DND-41 (cell line): ENCODE results near the gene ERGIC1.

Experiments used
- ATAC-seq: fragments of 200-7000 bp; cut with Tn5 transposase; 3 replicates; pipeline ENCODE4 v1.9.1; 2021; ENCODE audit warnings: low read depth; ENCODE audit not compliant: insufficient read depth
- DNase-seq: peaks from one replicate; pipeline ENCODE4 v3.0.0-alpha.2; 2020
- H2AFZ ChIP-seq: 2 replicates; pipeline ENCODE4 v1.6.0; 2012; ENCODE audit warnings: low read depth, low read length
- H3K27ac ChIP-seq: 2 replicates; pipeline ENCODE4 v1.5.1; 2012; ENCODE audit warnings: low read length, inconsistent platforms
- H3K27me3 ChIP-seq: fragments of 200-600 bp; sonication (generic); 2 replicates; pipeline ENCODE4 v1.6.0; 2012; ENCODE audit warnings: low read length, mild to moderate bottlenecking, inconsistent platforms; ENCODE audit not compliant: insufficient read depth, poor library complexity
- H3K36me3 ChIP-seq: 2 replicates; pipeline ENCODE4 v1.5.1; 2012; ENCODE audit warnings: low read length, inconsistent platforms; ENCODE audit not compliant: insufficient read depth
- H3K4me1 ChIP-seq: 2 replicates; pipeline ENCODE4 v1.5.1; 2012; ENCODE audit warnings: mild to moderate bottlenecking, low read length; ENCODE audit not compliant: insufficient read depth
- H3K4me2 ChIP-seq: 2 replicates; pipeline ENCODE4 v1.6.0; 2012; ENCODE audit warnings: mild to moderate bottlenecking, moderate library complexity, low read length, inconsistent platforms; ENCODE audit not compliant: insufficient read depth
- H3K4me3 ChIP-seq, 2 experiments: fragments of 200-600 bp in 1 of 2; shearing (Covaris generic) in 1 of 2; 2 replicates each; pipeline ENCODE4 v1.5.1; 2012 to 2016; ENCODE audit warnings: inconsistent platforms in 2 of 2, low read length in 2 of 2, mild to moderate bottlenecking in 2 of 2, low read depth in 1 of 2, moderate library complexity in 1 of 2
- H3K79me2 ChIP-seq: 2 replicates; pipeline ENCODE4 v1.6.0; 2012; ENCODE audit warnings: low read length, inconsistent platforms; ENCODE audit not compliant: insufficient read depth
- H3K9ac ChIP-seq: 2 replicates; pipeline ENCODE4 v1.6.0; 2012; ENCODE audit warnings: low read depth, mild to moderate bottlenecking, inconsistent platforms, low read length, moderate library complexity
- H3K9me3 ChIP-seq: 2 replicates; pipeline ENCODE4 v1.5.1; 2012; ENCODE audit warnings: low read length, moderate library complexity, mild to moderate bottlenecking, inconsistent platforms; ENCODE audit not compliant: insufficient read depth, severe bottlenecking
- H4K20me1 ChIP-seq: 2 replicates; pipeline ENCODE4 v1.6.0; 2012; ENCODE audit warnings: low read length; ENCODE audit not compliant: insufficient read depth
- EZH2 ChIP-seq: IDR thresholded peaks from 3 replicates; pipeline ENCODE4 v1.6.1; 2012; ENCODE audit warnings: borderline replicate concordance, low read depth, mild to moderate bottlenecking, moderate library complexity, low read length, inconsistent platforms; ENCODE audit not compliant: severe bottlenecking
- TF ChIP-seq, protein P1 (sequence below): IDR thresholded peaks from 2 replicates; pipeline ENCODE4 v1.5.1; 2012; ENCODE audit warnings: borderline replicate concordance, low read length, moderate library complexity, mild to moderate bottlenecking; ENCODE audit not compliant: poor library complexity, severe bottlenecking; ENCODE audit errors: extremely low read depth

The ERGIC1 gene

DNA sequence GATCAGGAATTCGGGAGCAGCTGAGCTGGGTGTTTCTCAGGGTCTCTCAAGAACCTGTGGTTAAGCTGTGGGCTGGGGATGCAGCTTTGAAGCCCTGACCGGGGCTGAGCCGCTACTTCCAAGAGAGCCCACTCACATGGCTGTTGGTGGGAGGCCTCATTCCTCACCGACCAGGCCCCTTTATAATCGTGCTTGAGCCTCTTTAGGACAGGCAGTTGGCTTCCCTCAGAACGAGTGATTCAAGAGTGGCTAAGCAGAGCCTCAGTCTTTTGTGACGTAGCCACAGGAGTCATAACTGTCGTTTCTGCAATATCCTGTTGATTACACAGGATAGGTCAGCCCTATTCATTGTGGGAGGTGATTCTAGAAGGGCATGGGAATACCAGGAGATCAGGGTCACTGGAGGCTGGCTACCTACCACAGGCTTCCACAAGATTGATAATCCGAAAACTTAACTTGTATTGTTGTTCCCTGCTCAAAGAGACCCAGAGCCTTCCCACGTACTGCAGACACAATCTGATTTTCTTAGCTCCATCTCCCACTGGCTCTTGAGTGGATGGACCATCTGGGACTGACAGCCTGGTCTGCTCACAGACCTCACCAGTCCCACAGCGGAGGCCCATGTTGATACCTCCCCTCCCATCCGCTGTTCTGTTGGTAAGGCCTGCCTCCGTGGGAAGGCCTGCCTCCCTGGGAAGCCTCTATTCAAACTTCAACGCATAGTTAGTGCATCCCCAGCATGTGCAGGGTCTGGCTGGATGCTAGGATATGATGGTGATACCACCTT lies 3.0 kb upstream of the ERGIC1 start:
- Histone ChIP-seq H3K79me2 (peaks cover 19% of the 10 kb centered on the region), H3K27ac (no peak overlapping the region), H3K36me3 (no peaks in the 10 kb centered on the region; the same call in 1 of the 2 replicates), H3K9ac (no peak overlapping the region), H3K4me1 (peaks cover 25% of the 10 kb centered on the region), H4K20me1 (0 out of 2 replicates have a peak, but pooled peaks cover 6% of the 10 kb centered on the region), H2AFZ (no peak overlapping the region), H3K27me3 (no peaks in the 10 kb centered on the region), H3K4me3 (no peak overlapping the region), H3K9me3 (peaks cover 4% of the 10 kb centered on the region), H3K4me2 (no peak overlapping the region)
- no peak for TF ChIP-seq EZH2
- TF ChIP-seq, protein P1, sequence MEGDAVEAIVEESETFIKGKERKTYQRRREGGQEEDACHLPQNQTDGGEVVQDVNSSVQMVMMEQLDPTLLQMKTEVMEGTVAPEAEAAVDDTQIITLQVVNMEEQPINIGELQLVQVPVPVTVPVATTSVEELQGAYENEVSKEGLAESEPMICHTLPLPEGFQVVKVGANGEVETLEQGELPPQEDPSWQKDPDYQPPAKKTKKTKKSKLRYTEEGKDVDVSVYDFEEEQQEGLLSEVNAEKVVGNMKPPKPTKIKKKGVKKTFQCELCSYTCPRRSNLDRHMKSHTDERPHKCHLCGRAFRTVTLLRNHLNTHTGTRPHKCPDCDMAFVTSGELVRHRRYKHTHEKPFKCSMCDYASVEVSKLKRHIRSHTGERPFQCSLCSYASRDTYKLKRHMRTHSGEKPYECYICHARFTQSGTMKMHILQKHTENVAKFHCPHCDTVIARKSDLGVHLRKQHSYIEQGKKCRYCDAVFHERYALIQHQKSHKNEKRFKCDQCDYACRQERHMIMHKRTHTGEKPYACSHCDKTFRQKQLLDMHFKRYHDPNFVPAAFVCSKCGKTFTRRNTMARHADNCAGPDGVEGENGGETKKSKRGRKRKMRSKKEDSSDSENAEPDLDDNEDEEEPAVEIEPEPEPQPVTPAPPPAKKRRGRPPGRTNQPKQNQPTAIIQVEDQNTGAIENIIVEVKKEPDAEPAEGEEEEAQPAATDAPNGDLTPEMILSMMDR: no peak
- DNase-seq (no peak), ATAC-seq (no peak)

GRCh38 chr5:172832383-172833315 lies 1.4 kb upstream of the ERGIC1 start:
- Histone ChIP-seq H3K27me3 (no peaks in the 10 kb centered on the region), H3K79me2 (peaks cover 30% of the 10 kb centered on the region), H3K27ac (no peak overlapping the region; the same call in 1 of the 2 replicates), H3K9me3 (no peaks in the 10 kb centered on the region), H3K36me3 (peaks cover 3% of the 10 kb centered on the region; the same call in 1 of the 2 replicates), H3K9ac (no peak overlapping the region), H3K4me1 (peaks cover 41% of the 10 kb centered on the region), H2AFZ (peak overlapping the region; percentile 75; the same call in 1 of the 2 replicates), H3K4me2 (peak overlapping the region; percentile 91), H4K20me1 (0 out of 2 replicates have a peak, but pooled peaks cover 6% of the 10 kb centered on the region), H3K4me3 (no peak overlapping the region)
- no peak for ATAC-seq
- DNase-seq: no peak
- TF ChIP-seq, protein P1: no peak
- no peak for TF ChIP-seq EZH2

GRCh38 chr5:172833372-172833685 lies 722 bp upstream of the ERGIC1 start:
- H3K27ac ChIP-seq: peak overlapping the region; percentile 4; the same call in 1 of the 2 replicates
- peaks cover 48% of the 10 kb centered on the region for H3K4me1 ChIP-seq
- H3K79me2 ChIP-seq: peaks cover 35% of the 10 kb centered on the region
- H3K36me3 ChIP-seq: peaks cover 3% of the 10 kb centered on the region; the same call in 1 of the 2 replicates
- peak overlapping the region; percentile 91 for H3K4me2 ChIP-seq
- H3K9me3 ChIP-seq: no peaks in the 10 kb centered on the region
- no peaks in the 10 kb centered on the region for H3K27me3 ChIP-seq
- H2AFZ ChIP-seq: peak overlapping the region; percentile 75
- ATAC-seq (no peak), DNase-seq (no peak)
- H4K20me1 ChIP-seq: 0 out of 2 replicates have a peak, but pooled peaks cover 6% of the 10 kb centered on the region
- peak overlapping the region in 1 of 2 experiments; percentile 91; a peak in 2 of 4 replicates for H3K4me3 ChIP-seq
- peak overlapping the region; percentile 65; the same call in 1 of the 2 replicates for H3K9ac ChIP-seq
- no peak for TF ChIP-seq EZH2
- TF ChIP-seq, protein P1: no peak
